HepG2 (cell line): ENCODE measurements around the gene SPRY1. TPM values are rescaled to one million over a fixed set of nuclear protein-coding genes. Genes with fewer than 3 reads are reported as not detected.

Source experiments
- ATAC-seq: fragments of 200-7000 bp; cut with Tn5 transposase; 3 replicates; pipeline ENCODE4 v1.9.1; 2020; ENCODE audit warnings: mild to moderate bottlenecking, moderate library complexity
- BruUV-seq: library from RNA; stranded (reverse); fragments of 400-500 nt; replicated peaks from 2 replicates; lab custom pipeline; 2021; lab: Mats Ljungman, UMichigan
- CTCF ChIA-PET: fragments of 300-600 bp; formaldehyde crosslinking; extraction: SDS; loops from one replicate; lab custom pipeline; 2021; ENCODE audit warnings: low total read pairs, inconsistent platforms, low intra/inter-chr PET ratio; lab: Yijun Ruan, JAX
- POLR2A ChIA-PET: fragments of 350-600 bp; sonication (Branson Sonifier 250); formaldehyde crosslinking; loops from one replicate; lab custom pipeline; 2020; ENCODE audit warnings: antibody characterized with exemption, inconsistent platforms; lab: Yijun Ruan, JAX
- DNase-seq: peaks from one replicate; pipeline ENCODE4 v3.0.0-alpha.2; 2015; ENCODE audit warnings: low spot score
- FAIRE-seq: peaks from 3 replicates; lab custom pipeline; 2011; peaks lifted over from hg19 to GRCh38; lab: Jason Lieb, UNC
- H2AFZ ChIP-seq: one replicate; pipeline ENCODE4 v1.6.1; 2011; ENCODE audit warnings: low read length, inconsistent platforms
- H3K27ac ChIP-seq: fragments of 300-600 bp; 3 replicates; pipeline ENCODE4 v1.8.0; 2011; ENCODE audit warnings: mixed run types, mild to moderate bottlenecking, mixed read lengths, low read length, inconsistent platforms; ENCODE audit not compliant: insufficient read depth; ENCODE audit errors: extremely low read length
- H3K27me3 ChIP-seq, 2 experiments: fragments of 200-600 bp in 1 of 2; 2 replicates in 1 of 2; 3 replicates in 1 of 2; pipeline versions ENCODE4 v1.6.0 to v1.8.0; 2011; ENCODE audit warnings: low read length in 2 of 2, mild to moderate bottlenecking in 2 of 2, moderate library complexity in 2 of 2, inconsistent platforms in 1 of 2; ENCODE audit not compliant: insufficient read depth in 2 of 2, control insufficient read depth in 1 of 2
- H3K36me3 ChIP-seq, 2 experiments: fragments of 200-600 bp in 1 of 2; replicated peaks in 1 of 2; 2 replicates in 1 of 2; 3 replicates in 1 of 2; pipeline versions ENCODE4 v1.5.1 to v1.8.0; 2011; ENCODE audit warnings: low read length in 2 of 2, inconsistent platforms in 1 of 2; ENCODE audit not compliant: insufficient read depth in 2 of 2, control insufficient read depth in 1 of 2
- H3K4me1 ChIP-seq: 2 replicates; pipeline ENCODE4 v1.5.1; 2012; ENCODE audit warnings: low read length, inconsistent platforms; ENCODE audit not compliant: insufficient read depth
- H3K4me2 ChIP-seq: 2 replicates; pipeline ENCODE4 v1.6.0; 2011; ENCODE audit warnings: low read depth, low read length, inconsistent platforms
- H3K4me3 ChIP-seq, 3 experiments: fragments of 200-600 bp in 1 of 3; sonication (generic), shearing (Covaris generic) in 1 of 3; replicated peaks in 1 of 3; 2 replicates each; pipeline ENCODE4 v1.5.1; 2011 to 2016; ENCODE audit warnings: low read length in 3 of 3, inconsistent platforms in 2 of 3, low read depth in 2 of 3, mild to moderate bottlenecking in 2 of 3, control low read depth in 1 of 3, mixed read lengths in 1 of 3; ENCODE audit not compliant: insufficient read depth in 1 of 3
- H3K79me2 ChIP-seq: one replicate; pipeline ENCODE4 v1.6.1; 2011; ENCODE audit warnings: low read length, inconsistent platforms; ENCODE audit not compliant: insufficient read depth
- H3K9ac ChIP-seq: 2 replicates; pipeline ENCODE4 v1.6.0; 2011; ENCODE audit warnings: mild to moderate bottlenecking, low read depth, low read length, inconsistent platforms; ENCODE audit not compliant: insufficient read depth
- H3K9me3 ChIP-seq: 2 replicates; pipeline ENCODE4 v1.5.1; 2012; ENCODE audit warnings: mild to moderate bottlenecking, low read length
- H4K20me1 ChIP-seq: 2 replicates; pipeline ENCODE4 v1.6.0; 2011; ENCODE audit warnings: inconsistent platforms, mild to moderate bottlenecking, low read length, moderate library complexity; ENCODE audit not compliant: insufficient read depth
- EP300 ChIP-seq, 3 experiments: sonication (generic) in 1 of 3; formaldehyde crosslinking in 1 of 3; IDR thresholded peaks; 2 replicates each; pipeline versions ENCODE4 v1.5.1 to v1.6.1; 2011 to 2020; ENCODE audit warnings: low read depth in 2 of 3, low read length in 2 of 3, borderline replicate concordance in 1 of 3, improper control_type of control experiment in 1 of 3, mild to moderate bottlenecking in 1 of 3, missing genetic modification reagents in 1 of 3, moderate library complexity in 1 of 3
- FOXJ3 ChIP-seq: sonication (generic); formaldehyde crosslinking; IDR thresholded peaks from 2 replicates; pipeline ENCODE4 v1.4.0; 2020; ENCODE audit warnings: missing genetic modification reagents, mild to moderate bottlenecking, borderline replicate concordance
- FOXK2 ChIP-seq: fragments of 450-650 bp; IDR thresholded peaks from 2 replicates; pipeline ENCODE4 v1.6.1; 2016
- HDAC6 ChIP-seq: fragments of 200-600 bp; sonication (generic); IDR thresholded peaks from 2 replicates; pipeline ENCODE4 v1.7.0; 2017; ENCODE audit warnings: mild to moderate bottlenecking, antibody characterized with exemption, low read length, low read depth
- HOXD1 ChIP-seq: sonication (generic); formaldehyde crosslinking; IDR thresholded peaks from 2 replicates; pipeline ENCODE4 v1.5.0; 2020; ENCODE audit warnings: missing genetic modification reagents
- NFE2 ChIP-seq: sonication (generic); formaldehyde crosslinking; IDR thresholded peaks from 2 replicates; pipeline ENCODE4 v1.4.0; 2020; ENCODE audit warnings: missing genetic modification reagents
- PHF8 ChIP-seq: sonication (generic); formaldehyde crosslinking; IDR thresholded peaks from 2 replicates; pipeline ENCODE4 v1.5.0; 2020; ENCODE audit warnings: missing genetic modification reagents
- SP4 ChIP-seq: sonication (generic); formaldehyde crosslinking; IDR thresholded peaks from 2 replicates; pipeline ENCODE4 v1.8.1; 2023; ENCODE audit warnings: mild to moderate bottlenecking, missing genetic modification reagents
- TEAD2 ChIP-seq: sonication (generic); formaldehyde crosslinking; IDR thresholded peaks from 2 replicates; pipeline ENCODE4 v1.9.0; 2021; ENCODE audit warnings: missing genetic modification reagents
- YEATS2 ChIP-seq: sonication (generic); formaldehyde crosslinking; IDR thresholded peaks from 2 replicates; pipeline ENCODE4 v1.4.0; 2020; ENCODE audit warnings: missing genetic modification reagents, borderline replicate concordance
- ZBTB21 ChIP-seq: sonication (generic); formaldehyde crosslinking; IDR thresholded peaks from 2 replicates; pipeline ENCODE4 v1.4.0; 2020; ENCODE audit warnings: missing genetic modification reagents
- ZNF160 ChIP-seq: sonication (generic); formaldehyde crosslinking; IDR thresholded peaks from 2 replicates; pipeline ENCODE4 v1.8.0; 2022; ENCODE audit warnings: mild to moderate bottlenecking, inconsistent platforms, missing genetic modification reagents
- ZNF331 ChIP-seq: sonication (generic); formaldehyde crosslinking; IDR thresholded peaks from 2 replicates; pipeline ENCODE4 v1.4.0; 2020; ENCODE audit warnings: missing genetic modification reagents
- ZNF431 ChIP-seq: sonication (generic); formaldehyde crosslinking; IDR thresholded peaks from 2 replicates; pipeline ENCODE4 v1.9.0; 2022; ENCODE audit warnings: missing genetic modification reagents, low read depth, mild to moderate bottlenecking, borderline replicate concordance
- ZNF564 ChIP-seq: sonication (generic); formaldehyde crosslinking; IDR thresholded peaks from 2 replicates; pipeline ENCODE4 v1.8.1; 2023; ENCODE audit warnings: mild to moderate bottlenecking, missing genetic modification reagents
- ZNF747 ChIP-seq: sonication (generic); formaldehyde crosslinking; IDR thresholded peaks from 2 replicates; pipeline ENCODE4 v1.8.1; 2023; ENCODE audit warnings: missing genetic modification reagents, mild to moderate bottlenecking, borderline replicate concordance
- ZSCAN5A ChIP-seq: sonication (generic); formaldehyde crosslinking; IDR thresholded peaks from 2 replicates; pipeline ENCODE4 v1.8.0; 2022; ENCODE audit warnings: mild to moderate bottlenecking, missing genetic modification reagents, borderline replicate concordance
- WGBS: methylation state at CpG from one replicate; pipeline ENCODE4 v1.1.6; 2017; ENCODE audit warnings: low lambda C conversion rate; 5-methylcytosine and 5-hydroxymethylcytosine counted together
- in situ Hi-C: cut with HindIII; loops from 2 replicates; pipeline ENCODE4 v1.10.0; 2017; ENCODE audit warnings: low pct_unique_long_range_greater_than_20kb; ENCODE audit not compliant: extremely low pct_ligation_motif_present
- intact Hi-C: fragments of 100-400 bp; cut with micrococcal nuclease; formaldehyde crosslinking; loops from one replicate; pipeline ENCODE4 v1.10.0; 2022; ENCODE audit not compliant: unreplicated experiment
- polyA plus RNA-seq, 8 experiments: library from polyadenylated mRNA; depleted of rRNA in 3 of 8; stranded (reverse) in 7 of 8; unstranded in 1 of 8; fragments of >200 nt; fragmentation: Illumina TruSeq in 4 of 8; extraction: Trizol in 4 of 8; gene quantifications; 2 replicates each; pipeline versions ENCODE4 v1.2.1 to v1.2.3, GENCODE V29; 2011 to 2016; ENCODE audit warnings: low read depth in 4 of 8, missing spikeins in 1 of 8, mixed read lengths in 1 of 8; ENCODE audit not compliant: insufficient read depth in 1 of 8
- total RNA-seq, 5 experiments: library from RNA; depleted of rRNA; stranded (reverse); fragments of >200 nt; fragmentation: Illumina TruSeq; extraction: Trizol; gene quantifications; 2 replicates each; pipeline ENCODE4 v1.2.3, GENCODE V29; 2016; ENCODE audit warnings: low read depth in 1 of 5

The SPRY1 gene
- total and polyA plus RNA-seq, 2 of the 13 experiments (the other 11 are each of a cell fraction or from before 2014, with no cell fraction given), result 24.7 to 33.4 TPM

GRCh38 chr4:123380728-123381716 is 15.6 kb upstream of the SPRY1 start:
- BruUV-seq, result no TSS peak
- H3K9me3 ChIP-seq, result no peaks in the 10 kb centered on the region
- intact Hi-C loops (no loop called here), in situ Hi-C loops (loop anchor here (25.0 kb wide), 2 partner anchors 731 to 881 kb away; no protein-coding TSS in a partner anchor)
- no peak for FAIRE-seq
- no peaks in the 10 kb centered on the region for H3K79me2 ChIP-seq
- no peak overlapping the region for H3K4me2 ChIP-seq
- POLR2A ChIA-PET, result no interaction called here
- H3K4me3 ChIP-seq, result no peak overlapping the region
- H3K4me1 ChIP-seq, result no peaks in the 10 kb centered on the region
- no peak overlapping the region for H2AFZ ChIP-seq
- no peaks in the 10 kb centered on the region for H3K27me3 ChIP-seq
- CTCF ChIA-PET, result no interaction called here
- TF ChIP-seq HOXD1 (CRISPR knock-in tag), result no peak
- no peak for TF ChIP-seq EP300 (IDR thresholded peaks at IDR 0.05; ENCODE audit: low read depth in 2 of 2, low read length in 2 of 2)
- no peak for TF ChIP-seq EP300 (CRISPR knock-in tag; IDR thresholded peaks at IDR 0.05; ENCODE audit: borderline replicate concordance)
- TF ChIP-seq ZSCAN5A (CRISPR knock-in tag), result no peak
- TF ChIP-seq NFE2, result no peak
- no peak for TF ChIP-seq FOXJ3
- no peak for TF ChIP-seq YEATS2 (CRISPR knock-in tag)
- TF ChIP-seq FOXK2, result no peak
- TF ChIP-seq SP4 (CRISPR knock-in tag), result no peak
- TF ChIP-seq ZNF747, result no peak
- TF ChIP-seq ZNF160, result no peak
- TF ChIP-seq ZNF431 (CRISPR knock-in tag), result no peak
- no peak for TF ChIP-seq PHF8 (CRISPR knock-in tag)
- TF ChIP-seq ZBTB21 (CRISPR knock-in tag), result no peak
- TF ChIP-seq ZNF331 (CRISPR knock-in tag), result no peak
- TF ChIP-seq ZNF564, result no peak
- TF ChIP-seq HDAC6, result no peak
- TF ChIP-seq TEAD2 (CRISPR knock-in tag), result no peak
- H3K27ac ChIP-seq, result no peak overlapping the region
- WGBS, result 85% methylated on average over 3 of the region's 3 CpGs
- no peak for DNase-seq
- H3K36me3 ChIP-seq, result no peaks in the 10 kb centered on the region
- H4K20me1 ChIP-seq, result no peaks in the 10 kb centered on the region
- H3K9ac ChIP-seq, result no peak overlapping the region
- ATAC-seq, result no peak
